GM23338 (cell line): ENCODE data around the gene RNF212B. TPM values are rescaled to one million over a fixed set of nuclear protein-coding genes. Genes with fewer than 3 reads are reported as not detected.

Experiments used
- ATAC-seq: fragments of 200-7000 bp; cut with Tn5 transposase; 3 replicates; pipeline ENCODE4 v1.9.1; 2020
- DNase-seq: peaks from one replicate; pipeline ENCODE4 v3.0.0-alpha.2; 2015; ENCODE audit warnings: low spot score
- H2AFZ ChIP-seq: fragments of 200-600 bp; sonication (generic); 2 replicates; pipeline ENCODE4 v1.8.0; 2016; ENCODE audit warnings: antibody characterized with exemption, mild to moderate bottlenecking, moderate library complexity
- H3F3A ChIP-seq: fragments of 200-600 bp; sonication (generic); replicated peaks from 2 replicates; pipeline ENCODE4 v1.8.0; 2017; ENCODE audit warnings: antibody characterized with exemption, mixed run types, low read depth
- H3K27ac ChIP-seq: fragments of 200-600 bp; sonication (generic); 2 replicates; pipeline ENCODE4 v1.6.1; 2016; ENCODE audit warnings: low read depth
- H3K27me3 ChIP-seq: fragments of 200-600 bp; sonication (generic); 2 replicates; pipeline ENCODE4 v1.8.0; 2016; ENCODE audit warnings: mild to moderate bottlenecking, mixed run types, moderate library complexity; ENCODE audit not compliant: insufficient read depth
- H3K36me3 ChIP-seq: fragments of 200-600 bp; sonication (generic); 2 replicates; pipeline ENCODE4 v1.8.0; 2016; ENCODE audit warnings: mild to moderate bottlenecking; ENCODE audit not compliant: insufficient read depth
- H3K4me1 ChIP-seq: fragments of 200-600 bp; sonication (generic); 2 replicates; pipeline ENCODE4 v1.8.0; 2016; ENCODE audit warnings: mild to moderate bottlenecking, moderate library complexity; ENCODE audit not compliant: insufficient read depth
- H3K4me2 ChIP-seq: fragments of 200-600 bp; sonication (generic); 2 replicates; pipeline ENCODE4 v1.7.1; 2017; ENCODE audit warnings: mixed run types
- H3K4me3 ChIP-seq: fragments of 200-600 bp; sonication (generic); 2 replicates; pipeline ENCODE4 v1.6.1; 2016; ENCODE audit warnings: mixed run types
- H3K79me2 ChIP-seq: fragments of 200-600 bp; sonication (generic); replicated peaks from 2 replicates; pipeline ENCODE4 v1.8.0; 2017; ENCODE audit warnings: mild to moderate bottlenecking; ENCODE audit not compliant: insufficient read depth
- H3K9me2 ChIP-seq: fragments of 200-600 bp; sonication (generic); 2 replicates; pipeline ENCODE4 v1.8.0; 2017; ENCODE audit not compliant: insufficient read depth
- H4K20me1 ChIP-seq: fragments of 200-600 bp; sonication (generic); replicated peaks from 2 replicates; pipeline ENCODE4 v1.8.0; 2017; ENCODE audit warnings: mild to moderate bottlenecking; ENCODE audit not compliant: insufficient read depth
- H3K27ac Mint-ChIP-seq: 2 replicates; pipeline ENCODE4 v1.8.0; 2020; ENCODE audit warnings: inconsistent platforms, mild to moderate bottlenecking, moderate library complexity, mixed read lengths
- H3K27me3 Mint-ChIP-seq: 3 replicates; pipeline ENCODE4 v1.8.0; 2022; ENCODE audit warnings: low read depth, mild to moderate bottlenecking, moderate library complexity, mixed read lengths, inconsistent platforms; ENCODE audit not compliant: insufficient read depth, poor library complexity
- H3K36me3 Mint-ChIP-seq: 3 replicates; pipeline ENCODE4 v1.8.0; 2021; ENCODE audit warnings: low read depth, mild to moderate bottlenecking, inconsistent platforms, moderate library complexity, mixed read lengths
- H3K4me1 Mint-ChIP-seq: 3 replicates; pipeline ENCODE4 v1.8.0; 2020; ENCODE audit warnings: mild to moderate bottlenecking, inconsistent platforms, mixed read lengths
- H3K4me3 Mint-ChIP-seq: 3 replicates; pipeline ENCODE4 v1.8.0; 2021; ENCODE audit warnings: moderate library complexity, mild to moderate bottlenecking, inconsistent platforms, mixed read lengths
- H3K9me3 Mint-ChIP-seq: 3 replicates; pipeline ENCODE4 v1.8.0; 2020; ENCODE audit warnings: moderate library complexity, mild to moderate bottlenecking, inconsistent platforms, mixed read lengths
- JUNB ChIP-seq: IDR thresholded peaks from one replicate; pipeline ENCODE4 v1.6.1; 2016; ENCODE audit warnings: antibody characterized with exemption; ENCODE audit not compliant: unreplicated experiment
- NANOG ChIP-seq: IDR thresholded peaks from 2 replicates; pipeline ENCODE4 v1.6.1; 2016; ENCODE audit warnings: antibody characterized with exemption, borderline replicate concordance
- ZNF331 ChIP-seq: fragments of 250-450 bp; sonication (Bioruptor Pico); IDR thresholded peaks from 2 replicates; pipeline ENCODE4 v1.5.0; 2020; ENCODE audit warnings: low read depth, mild to moderate bottlenecking, moderate library complexity
- ZNF462 ChIP-seq: fragments of 250-450 bp; sonication (Bioruptor Pico); IDR thresholded peaks from 2 replicates; pipeline ENCODE4 v1.5.0; 2020; ENCODE audit warnings: mild to moderate bottlenecking, moderate library complexity
- polyA plus RNA-seq: library from polyadenylated mRNA; unstranded; fragments of >200 nt; fragmentation: Nextera tagmentation; extraction: Ambion mirVana; gene quantifications from 2 replicates; pipeline ENCODE4 v1.2.1, GENCODE V29; 2016
- total RNA-seq: library from RNA; depleted of rRNA; stranded (reverse); fragments of >200 nt; shearing (Covaris generic); gene quantifications from 2 replicates; pipeline ENCODE4 v1.2.3, GENCODE V29; 2014
- TF ChIP-seq, protein P1 (sequence below): IDR thresholded peaks from one replicate; pipeline ENCODE4 v1.6.1; 2018; ENCODE audit warnings: antibody characterized with exemption; ENCODE audit not compliant: unreplicated experiment

The RNF212B gene
- total and polyA plus RNA-seq, 2 experiments from 2014 or later: not detected

GRCh38 chr14:23252006-23252405 is 14.3 kb downstream of the RNF212B start (continued):
- TF ChIP-seq, protein P1, sequence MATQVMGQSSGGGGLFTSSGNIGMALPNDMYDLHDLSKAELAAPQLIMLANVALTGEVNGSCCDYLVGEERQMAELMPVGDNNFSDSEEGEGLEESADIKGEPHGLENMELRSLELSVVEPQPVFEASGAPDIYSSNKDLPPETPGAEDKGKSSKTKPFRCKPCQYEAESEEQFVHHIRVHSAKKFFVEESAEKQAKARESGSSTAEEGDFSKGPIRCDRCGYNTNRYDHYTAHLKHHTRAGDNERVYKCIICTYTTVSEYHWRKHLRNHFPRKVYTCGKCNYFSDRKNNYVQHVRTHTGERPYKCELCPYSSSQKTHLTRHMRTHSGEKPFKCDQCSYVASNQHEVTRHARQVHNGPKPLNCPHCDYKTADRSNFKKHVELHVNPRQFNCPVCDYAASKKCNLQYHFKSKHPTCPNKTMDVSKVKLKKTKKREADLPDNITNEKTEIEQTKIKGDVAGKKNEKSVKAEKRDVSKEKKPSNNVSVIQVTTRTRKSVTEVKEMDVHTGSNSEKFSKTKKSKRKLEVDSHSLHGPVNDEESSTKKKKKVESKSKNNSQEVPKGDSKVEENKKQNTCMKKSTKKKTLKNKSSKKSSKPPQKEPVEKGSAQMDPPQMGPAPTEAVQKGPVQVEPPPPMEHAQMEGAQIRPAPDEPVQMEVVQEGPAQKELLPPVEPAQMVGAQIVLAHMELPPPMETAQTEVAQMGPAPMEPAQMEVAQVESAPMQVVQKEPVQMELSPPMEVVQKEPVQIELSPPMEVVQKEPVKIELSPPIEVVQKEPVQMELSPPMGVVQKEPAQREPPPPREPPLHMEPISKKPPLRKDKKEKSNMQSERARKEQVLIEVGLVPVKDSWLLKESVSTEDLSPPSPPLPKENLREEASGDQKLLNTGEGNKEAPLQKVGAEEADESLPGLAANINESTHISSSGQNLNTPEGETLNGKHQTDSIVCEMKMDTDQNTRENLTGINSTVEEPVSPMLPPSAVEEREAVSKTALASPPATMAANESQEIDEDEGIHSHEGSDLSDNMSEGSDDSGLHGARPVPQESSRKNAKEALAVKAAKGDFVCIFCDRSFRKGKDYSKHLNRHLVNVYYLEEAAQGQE: no peak
- TF ChIP-seq JUNB: no peak

GRCh38 chr14:23252420-23253333 is 14.9 kb downstream of the RNF212B start:
- Mint-ChIP-seq H3K4me1 (peaks cover 38% of the 10 kb centered on the region), H3K4me3 (peak overlapping the region; percentile 39), H3K9me3 (no peaks in the 10 kb centered on the region), H3K27ac (peak overlapping the region; percentile 96), H3K36me3 (no peaks in the 10 kb centered on the region), H3K27me3 (peaks cover 3% of the 10 kb centered on the region)
- Histone ChIP-seq H3K27ac (peak overlapping the region; percentile 93), H3K4me3 (peak overlapping the region; percentile 6; the same call in 1 of the 2 replicates), H3K9me2 (no peaks in the 10 kb centered on the region), H3F3A (no peaks in the 10 kb centered on the region), H2AFZ (no peak overlapping the region), H4K20me1 (no peaks in the 10 kb centered on the region), H3K4me1 (peaks cover 33% of the 10 kb centered on the region), H3K79me2 (no peaks in the 10 kb centered on the region), H3K4me2 (peak overlapping the region; percentile 62), H3K27me3 (no peaks in the 10 kb centered on the region), H3K36me3 (no peaks in the 10 kb centered on the region)
- DNase-seq: peak; percentile 86
- peak; percentile 85 for ATAC-seq
- TF ChIP-seq ZNF331 (no peak), NANOG (0 out of 2 replicates have a peak, but pooled peaks have one; percentile 51)

DNA sequence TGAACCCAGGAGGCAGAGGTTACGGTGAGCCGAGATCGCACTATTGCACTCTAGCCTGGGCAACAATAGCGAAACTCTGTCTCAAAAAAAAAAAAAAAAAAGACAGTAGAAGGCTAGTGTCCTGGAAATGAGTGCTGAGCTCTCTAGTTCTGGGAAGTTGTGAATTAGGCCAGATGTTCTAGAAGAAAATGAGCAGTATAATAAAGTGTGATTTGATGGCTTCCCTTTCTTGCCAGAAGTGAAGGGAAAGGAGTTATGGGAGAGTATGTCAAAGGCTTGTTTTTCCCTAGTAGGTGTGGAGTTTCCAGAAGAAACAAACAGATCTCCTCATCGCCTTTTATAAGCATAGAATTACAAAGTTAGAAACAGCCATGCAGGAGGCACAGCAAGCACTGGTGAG is 20.5 kb downstream of the RNF212B start:
- H3K4me3 ChIP-seq: no peak overlapping the region
- H3K79me2 ChIP-seq: no peaks in the 10 kb centered on the region
- Mint-ChIP-seq H3K27ac (no peak overlapping the region), H3K36me3 (peaks cover 3% of the 10 kb centered on the region; the same call in 1 of the 3 replicates), H3K4me3 (no peak overlapping the region), H3K4me1 (peaks cover 9% of the 10 kb centered on the region), H3K9me3 (peaks cover 7% of the 10 kb centered on the region; the same call in 1 of the 3 replicates), H3K27me3 (no peaks in the 10 kb centered on the region)
- H3K9me2 ChIP-seq: no peaks in the 10 kb centered on the region
- no peak overlapping the region; the same call in 1 of the 2 replicates for H2AFZ ChIP-seq
- no peaks in the 10 kb centered on the region for H3F3A ChIP-seq
- H3K4me2 ChIP-seq: no peak overlapping the region
- no peak for ATAC-seq
- H3K27me3 ChIP-seq: no peaks in the 10 kb centered on the region
- H4K20me1 ChIP-seq: no peaks in the 10 kb centered on the region
- no peak overlapping the region for H3K27ac ChIP-seq
- H3K4me1 ChIP-seq: peaks cover 16% of the 10 kb centered on the region
- no peaks in the 10 kb centered on the region for H3K36me3 ChIP-seq
- no peak for DNase-seq
- no peak for TF ChIP-seq ZNF462 (CRISPR knock-in tag)
